H1 (cell line): Measurements from ENCODE around the gene SBSN. TPM values are rescaled to one million over a fixed set of nuclear protein-coding genes. Genes with fewer than 3 reads are reported as not detected.

Source experiments
- HDAC6 ChIP-seq: IDR thresholded peaks from one replicate; pipeline ENCODE4 v1.7.1; 2012; ENCODE audit warnings: low read depth, mild to moderate bottlenecking, inconsistent platforms, low read length, moderate library complexity
- polyA plus RNA-seq, 7 experiments: library from polyadenylated mRNA; depleted of rRNA in 3 of 7; stranded (reverse) in 5 of 7; unstranded in 2 of 7; fragments of >200 nt in 5 of 7; fragments of 200-250 nt in 2 of 7; gene quantifications; 1 replicate in 5 of 7; 2 replicates in 1 of 7; 4 replicates in 1 of 7; pipeline versions ENCODE4 v1.2.1 to v1.2.3, GENCODE V29; 2011 to 2013; ENCODE audit warnings: missing spikeins in 2 of 7, mixed read lengths in 2 of 7
- total RNA-seq: library from RNA; stranded (reverse); fragmentation: NEBNext Ultra II Directional; extraction: Animal tissue kit (Norgen Biotek cat#: 25700); gene quantifications from 2 replicates; pipeline ENCODE4 v1.2.1, GENCODE V29; 2021
- TF ChIP-seq, protein P1 (sequence below): fragments of 300-600 bp; sonication (generic); IDR thresholded peaks from 2 replicates; pipeline ENCODE4 v1.7.1; 2012; ENCODE audit warnings: low read length, moderate library complexity, mild to moderate bottlenecking, inconsistent platforms; ENCODE audit not compliant: insufficient replicate concordance

The SBSN gene
- total and polyA plus RNA-seq, 2 of the 8 experiments (the other 6 are each of a cell fraction or from before 2014, with no cell fraction given), result not detected

DNA sequence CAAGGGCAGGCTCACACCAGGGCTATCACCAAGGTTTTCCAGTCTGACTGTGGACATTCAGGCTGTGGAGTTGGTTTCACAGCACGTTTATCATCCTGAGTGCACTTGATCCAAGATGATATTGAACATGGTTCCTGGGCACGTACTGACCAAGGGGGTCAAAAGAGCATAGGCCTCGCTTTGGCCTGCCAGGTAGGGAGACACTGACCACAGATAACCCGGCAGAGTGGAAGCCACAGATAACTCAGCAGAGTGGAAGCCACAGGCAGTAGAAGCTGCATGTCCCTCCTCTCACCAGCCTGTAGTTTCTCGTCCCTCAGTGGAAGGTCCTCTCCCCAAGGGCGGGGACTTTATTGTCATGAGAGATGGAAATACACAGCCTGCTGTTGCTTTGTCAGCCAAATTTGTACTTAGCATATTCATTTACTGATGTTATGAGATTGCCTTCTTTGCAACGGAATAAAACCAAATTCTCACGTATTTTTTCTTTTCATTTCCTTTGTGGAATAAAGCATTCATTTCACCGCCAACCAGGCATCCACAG lies 29.1 kb downstream of the SBSN start (continued):
- TF ChIP-seq, protein P1, sequence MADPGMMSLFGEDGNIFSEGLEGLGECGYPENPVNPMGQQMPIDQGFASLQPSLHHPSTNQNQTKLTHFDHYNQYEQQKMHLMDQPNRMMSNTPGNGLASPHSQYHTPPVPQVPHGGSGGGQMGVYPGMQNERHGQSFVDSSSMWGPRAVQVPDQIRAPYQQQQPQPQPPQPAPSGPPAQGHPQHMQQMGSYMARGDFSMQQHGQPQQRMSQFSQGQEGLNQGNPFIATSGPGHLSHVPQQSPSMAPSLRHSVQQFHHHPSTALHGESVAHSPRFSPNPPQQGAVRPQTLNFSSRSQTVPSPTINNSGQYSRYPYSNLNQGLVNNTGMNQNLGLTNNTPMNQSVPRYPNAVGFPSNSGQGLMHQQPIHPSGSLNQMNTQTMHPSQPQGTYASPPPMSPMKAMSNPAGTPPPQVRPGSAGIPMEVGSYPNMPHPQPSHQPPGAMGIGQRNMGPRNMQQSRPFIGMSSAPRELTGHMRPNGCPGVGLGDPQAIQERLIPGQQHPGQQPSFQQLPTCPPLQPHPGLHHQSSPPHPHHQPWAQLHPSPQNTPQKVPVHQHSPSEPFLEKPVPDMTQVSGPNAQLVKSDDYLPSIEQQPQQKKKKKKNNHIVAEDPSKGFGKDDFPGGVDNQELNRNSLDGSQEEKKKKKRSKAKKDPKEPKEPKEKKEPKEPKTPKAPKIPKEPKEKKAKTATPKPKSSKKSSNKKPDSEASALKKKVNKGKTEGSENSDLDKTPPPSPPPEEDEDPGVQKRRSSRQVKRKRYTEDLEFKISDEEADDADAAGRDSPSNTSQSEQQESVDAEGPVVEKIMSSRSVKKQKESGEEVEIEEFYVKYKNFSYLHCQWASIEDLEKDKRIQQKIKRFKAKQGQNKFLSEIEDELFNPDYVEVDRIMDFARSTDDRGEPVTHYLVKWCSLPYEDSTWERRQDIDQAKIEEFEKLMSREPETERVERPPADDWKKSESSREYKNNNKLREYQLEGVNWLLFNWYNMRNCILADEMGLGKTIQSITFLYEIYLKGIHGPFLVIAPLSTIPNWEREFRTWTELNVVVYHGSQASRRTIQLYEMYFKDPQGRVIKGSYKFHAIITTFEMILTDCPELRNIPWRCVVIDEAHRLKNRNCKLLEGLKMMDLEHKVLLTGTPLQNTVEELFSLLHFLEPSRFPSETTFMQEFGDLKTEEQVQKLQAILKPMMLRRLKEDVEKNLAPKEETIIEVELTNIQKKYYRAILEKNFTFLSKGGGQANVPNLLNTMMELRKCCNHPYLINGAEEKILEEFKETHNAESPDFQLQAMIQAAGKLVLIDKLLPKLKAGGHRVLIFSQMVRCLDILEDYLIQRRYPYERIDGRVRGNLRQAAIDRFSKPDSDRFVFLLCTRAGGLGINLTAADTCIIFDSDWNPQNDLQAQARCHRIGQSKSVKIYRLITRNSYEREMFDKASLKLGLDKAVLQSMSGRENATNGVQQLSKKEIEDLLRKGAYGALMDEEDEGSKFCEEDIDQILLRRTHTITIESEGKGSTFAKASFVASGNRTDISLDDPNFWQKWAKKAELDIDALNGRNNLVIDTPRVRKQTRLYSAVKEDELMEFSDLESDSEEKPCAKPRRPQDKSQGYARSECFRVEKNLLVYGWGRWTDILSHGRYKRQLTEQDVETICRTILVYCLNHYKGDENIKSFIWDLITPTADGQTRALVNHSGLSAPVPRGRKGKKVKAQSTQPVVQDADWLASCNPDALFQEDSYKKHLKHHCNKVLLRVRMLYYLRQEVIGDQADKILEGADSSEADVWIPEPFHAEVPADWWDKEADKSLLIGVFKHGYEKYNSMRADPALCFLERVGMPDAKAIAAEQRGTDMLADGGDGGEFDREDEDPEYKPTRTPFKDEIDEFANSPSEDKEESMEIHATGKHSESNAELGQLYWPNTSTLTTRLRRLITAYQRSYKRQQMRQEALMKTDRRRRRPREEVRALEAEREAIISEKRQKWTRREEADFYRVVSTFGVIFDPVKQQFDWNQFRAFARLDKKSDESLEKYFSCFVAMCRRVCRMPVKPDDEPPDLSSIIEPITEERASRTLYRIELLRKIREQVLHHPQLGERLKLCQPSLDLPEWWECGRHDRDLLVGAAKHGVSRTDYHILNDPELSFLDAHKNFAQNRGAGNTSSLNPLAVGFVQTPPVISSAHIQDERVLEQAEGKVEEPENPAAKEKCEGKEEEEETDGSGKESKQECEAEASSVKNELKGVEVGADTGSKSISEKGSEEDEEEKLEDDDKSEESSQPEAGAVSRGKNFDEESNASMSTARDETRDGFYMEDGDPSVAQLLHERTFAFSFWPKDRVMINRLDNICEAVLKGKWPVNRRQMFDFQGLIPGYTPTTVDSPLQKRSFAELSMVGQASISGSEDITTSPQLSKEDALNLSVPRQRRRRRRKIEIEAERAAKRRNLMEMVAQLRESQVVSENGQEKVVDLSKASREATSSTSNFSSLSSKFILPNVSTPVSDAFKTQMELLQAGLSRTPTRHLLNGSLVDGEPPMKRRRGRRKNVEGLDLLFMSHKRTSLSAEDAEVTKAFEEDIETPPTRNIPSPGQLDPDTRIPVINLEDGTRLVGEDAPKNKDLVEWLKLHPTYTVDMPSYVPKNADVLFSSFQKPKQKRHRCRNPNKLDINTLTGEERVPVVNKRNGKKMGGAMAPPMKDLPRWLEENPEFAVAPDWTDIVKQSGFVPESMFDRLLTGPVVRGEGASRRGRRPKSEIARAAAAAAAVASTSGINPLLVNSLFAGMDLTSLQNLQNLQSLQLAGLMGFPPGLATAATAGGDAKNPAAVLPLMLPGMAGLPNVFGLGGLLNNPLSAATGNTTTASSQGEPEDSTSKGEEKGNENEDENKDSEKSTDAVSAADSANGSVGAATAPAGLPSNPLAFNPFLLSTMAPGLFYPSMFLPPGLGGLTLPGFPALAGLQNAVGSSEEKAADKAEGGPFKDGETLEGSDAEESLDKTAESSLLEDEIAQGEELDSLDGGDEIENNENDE, result no peak
- TF ChIP-seq HDAC6, result no peak
